ENCODE measurements around the gene CHD3. TPM values are rescaled to one million over a fixed set of nuclear protein-coding genes. Genes with fewer than 3 reads are reported as not detected.

CHD3 gene
- total RNA-seq, 4 donors from 2014 or later, result 56.7 to 134 (median 120) TPM

- TF ChIP-seq EP300 (IDR thresholded peaks at IDR 0.05) (no peak), POLR2A (IDR thresholded peaks at IDR 0.05) (no peak), CTCF (IDR thresholded peaks at IDR 0.05) (no peak), POLR2AphosphoS5 (IDR thresholded peaks at IDR 0.05) (no peak)
- Histone ChIP-seq H3K27me3 (no peaks in the 10 kb centered on the region), H3K4me1 (no peaks in the 10 kb centered on the region), H3K36me3 (peaks cover 0 to 100% of the 10 kb centered on the region in 2 donors), H3K9me3 (no peaks in the 10 kb centered on the region), H3K4me3 (no peak overlapping the region), H3K27ac (no peak overlapping the region)
- 54 to 63% methylated on average over 4 to 13 of the region's 22 CpGs for WGBS, 2 donors (ENCODE audit: low coverage in 1 of 2)
- no peak for ATAC-seq
Measured at GRCh38 chr17:7903154-7904103, 14.8 kb downstream of the CHD3 start.

- Histone ChIP-seq H3K36me3 (peaks cover 0 to 85% of the 10 kb centered on the region in 2 donors), H3K9me3 (no peaks in the 10 kb centered on the region), H3K27me3 (no peaks in the 10 kb centered on the region), H3K4me1 (peaks cover 0 to 3% (median 0%) of the 10 kb centered on the region in 3 donors), H3K4me3 (no peak overlapping the region), H3K27ac (no peak overlapping the region)
- TF ChIP-seq EP300 (IDR thresholded peaks at IDR 0.05), result no peak
- TF ChIP-seq POLR2AphosphoS5 (IDR thresholded peaks at IDR 0.05), result no peak
- TF ChIP-seq POLR2A (IDR thresholded peaks at IDR 0.05), result no peak
- no peak for TF ChIP-seq CTCF (IDR thresholded peaks at IDR 0.05)
- WGBS, 2 donors (ENCODE audit: low coverage in 1 of 2), result no CpG with 5 or more reads among the region's 29 CpGs
- no peak for ATAC-seq
Measured at GRCh38 chr17:7909089-7909488, 20.5 kb downstream of the CHD3 start.

- ATAC-seq, result no peak
- H3K9me3 ChIP-seq, result no peaks in the 10 kb centered on the region
- no peak for TF ChIP-seq CTCF (IDR thresholded peaks at IDR 0.05)
- no peak for TF ChIP-seq POLR2A (IDR thresholded peaks at IDR 0.05)
- no peak for TF ChIP-seq EP300 (IDR thresholded peaks at IDR 0.05)
- TF ChIP-seq POLR2AphosphoS5 (IDR thresholded peaks at IDR 0.05), result no peak
- H3K36me3 ChIP-seq, result peaks cover 0 to 73% of the 10 kb centered on the region in 2 donors
- H3K4me1 ChIP-seq, result peaks cover 0 to 15% (median 7%) of the 10 kb centered on the region in 3 donors
- H3K4me3 ChIP-seq, result no peak overlapping the region
- WGBS, 2 donors (ENCODE audit: low coverage in 1 of 2), result 86 to 91% methylated on average over 12 to 15 of the region's 15 CpGs
- no peaks in the 10 kb centered on the region for H3K27me3 ChIP-seq
- no peak overlapping the region for H3K27ac ChIP-seq
Measured at GRCh38 chr17:7910281-7910680, 21.7 kb downstream of the CHD3 start.

GRCh38 chr17:7910711-7911110, 22.1 kb downstream of the CHD3 start:
- H3K36me3 ChIP-seq, result peaks cover 0 to 68% of the 10 kb centered on the region in 2 donors
- H3K4me3 ChIP-seq, result no peak overlapping the region
- ATAC-seq, result no peak
- H3K9me3 ChIP-seq, result no peaks in the 10 kb centered on the region
- peaks cover 0 to 18% (median 7%) of the 10 kb centered on the region in 3 donors for H3K4me1 ChIP-seq
- H3K27me3 ChIP-seq, result no peaks in the 10 kb centered on the region
- TF ChIP-seq POLR2AphosphoS5 (IDR thresholded peaks at IDR 0.05), result no peak
- TF ChIP-seq POLR2A (IDR thresholded peaks at IDR 0.05), result no peak
- no peak for TF ChIP-seq EP300 (IDR thresholded peaks at IDR 0.05)
- TF ChIP-seq CTCF (IDR thresholded peaks at IDR 0.05), result no peak
- 95 to 96% methylated on average over 13 of the region's 13 CpGs for WGBS, 2 donors (ENCODE audit: low coverage in 1 of 2)
- H3K27ac ChIP-seq, result no peak overlapping the region
